RKO (cell line): ENCODE results near the gene DPEP2.
"Not testable (repeated sequence)": the region's sequence is repeated elsewhere in the genome, so short reads cannot be mapped to it uniquely, and the experiment has no call there.

ENCODE experiments used
- DNase-seq: peaks from one replicate; pipeline ENCODE4 v3.0.0-alpha.2; 2016; ENCODE audit warnings: low spot score

Gene DPEP2

DNA sequence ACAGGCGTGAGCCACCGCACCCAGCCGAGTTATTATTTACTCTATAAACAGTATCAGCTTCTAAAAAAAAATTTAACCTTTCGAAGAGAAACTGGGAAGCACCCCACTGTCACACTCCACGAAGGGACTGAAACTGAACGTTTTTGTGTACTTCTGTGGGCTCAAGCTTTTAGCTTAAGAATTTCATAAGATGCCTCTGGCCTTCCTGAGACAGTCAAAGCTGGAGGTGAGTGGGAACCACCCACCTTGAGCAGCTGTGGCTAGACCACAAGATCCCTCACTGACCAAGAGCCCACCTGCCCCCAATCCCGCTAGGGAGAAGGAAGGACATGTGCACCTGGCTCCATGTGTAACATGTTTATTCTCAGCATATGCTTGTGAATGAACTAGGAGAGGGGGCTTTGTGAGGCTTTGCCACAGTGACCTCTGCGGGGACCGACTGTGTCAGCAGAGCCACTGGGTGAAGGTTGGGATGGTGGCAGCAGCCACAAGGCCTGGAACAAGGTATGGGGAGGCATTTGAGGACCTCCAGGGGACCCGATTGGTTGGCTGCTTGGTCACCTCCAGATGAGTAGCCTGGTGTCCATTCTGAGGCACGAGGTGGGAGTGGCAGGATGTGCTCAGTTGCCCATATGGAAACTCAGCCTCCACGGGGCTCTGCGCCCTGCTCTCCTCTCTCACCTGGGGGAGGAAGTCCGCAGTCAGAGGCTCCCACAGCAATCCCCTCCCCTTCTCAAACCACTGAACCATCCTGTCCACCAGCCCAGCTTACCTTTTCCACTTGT is 23.8 kb downstream of the DPEP2 start:
- no peak for DNase-seq

GRCh38 chr16:67972285-67972684 is 27.0 kb downstream of the DPEP2 start:
- DNase-seq, result not testable (repeated sequence)

- DNase-seq, result no peak
Observed at GRCh38 chr16:67971111-67971510, 28.2 kb downstream of the DPEP2 start.

- no peak for DNase-seq
Observed at GRCh38 chr16:67969254-67970039, 29.8 kb downstream of the DPEP2 start.

- DNase-seq, result peak; percentile 88
Observed at GRCh38 chr16:67968400-67969253, 30.7 kb downstream of the DPEP2 start, which contains the start of gene SLC12A4. SLC12A4 (minus strand) TSS chr16:67968637; CDS start chr16:67968553, 84 bp downstream.

DNA sequence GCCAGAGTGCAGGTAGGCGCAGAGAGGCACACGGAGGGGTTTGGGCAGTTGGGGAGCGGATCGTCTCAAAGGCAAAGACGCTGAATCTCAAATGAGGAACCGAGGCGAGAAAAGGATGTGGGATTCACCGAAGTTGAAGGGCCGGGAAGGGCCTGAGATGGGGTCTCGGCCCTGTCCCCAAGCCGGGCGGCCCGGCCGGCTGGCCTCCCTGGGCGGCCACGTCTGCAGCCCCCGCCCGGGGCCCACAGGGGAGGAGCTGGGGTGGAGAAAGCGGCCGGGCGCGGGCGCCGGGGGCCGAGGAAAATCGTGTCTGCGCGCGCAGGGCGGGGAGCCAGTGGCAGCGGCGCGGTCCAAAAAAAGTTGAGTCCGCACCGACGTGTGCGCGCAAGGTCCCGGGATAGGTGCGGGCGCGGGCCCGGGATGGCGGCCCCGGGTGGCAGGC is 31.3 kb downstream of the DPEP2 start:
- no peak for DNase-seq

DNA sequence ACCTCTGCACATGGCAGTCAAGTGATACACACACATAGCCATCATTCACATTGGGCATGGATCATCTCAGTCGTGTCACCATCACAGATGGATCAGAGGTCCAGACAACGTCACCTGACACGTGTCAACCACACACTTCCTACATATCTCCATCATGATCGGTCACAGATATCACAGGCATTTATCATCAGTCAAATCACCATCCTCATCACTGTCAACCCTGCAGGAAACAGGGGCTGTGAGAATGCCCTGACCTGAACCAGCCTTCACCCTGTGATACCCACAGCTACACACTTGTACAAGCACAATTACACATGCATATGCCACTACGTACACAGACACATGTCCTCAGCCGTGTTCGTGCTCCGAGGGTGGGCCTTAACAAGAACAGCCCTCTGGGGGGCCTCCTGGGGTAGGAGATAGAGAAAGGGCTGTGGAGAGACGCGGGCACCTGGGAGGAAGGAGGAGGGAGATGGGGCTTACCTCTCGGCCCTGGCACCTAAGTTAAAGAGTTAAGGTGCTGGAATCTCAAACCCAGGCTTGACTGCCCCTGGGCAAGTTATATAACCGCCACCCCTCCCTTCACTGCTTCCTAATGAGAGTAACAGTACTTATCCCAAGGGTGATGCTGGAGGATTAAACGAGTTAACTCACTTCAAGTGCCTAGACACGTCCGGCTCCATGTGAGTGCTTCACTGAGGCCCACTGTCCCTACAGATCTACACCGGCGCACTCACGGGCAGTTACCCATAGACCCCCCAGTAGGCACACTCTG is 31.9 kb downstream of the DPEP2 start:
- peak; percentile 86 for DNase-seq

DNA sequence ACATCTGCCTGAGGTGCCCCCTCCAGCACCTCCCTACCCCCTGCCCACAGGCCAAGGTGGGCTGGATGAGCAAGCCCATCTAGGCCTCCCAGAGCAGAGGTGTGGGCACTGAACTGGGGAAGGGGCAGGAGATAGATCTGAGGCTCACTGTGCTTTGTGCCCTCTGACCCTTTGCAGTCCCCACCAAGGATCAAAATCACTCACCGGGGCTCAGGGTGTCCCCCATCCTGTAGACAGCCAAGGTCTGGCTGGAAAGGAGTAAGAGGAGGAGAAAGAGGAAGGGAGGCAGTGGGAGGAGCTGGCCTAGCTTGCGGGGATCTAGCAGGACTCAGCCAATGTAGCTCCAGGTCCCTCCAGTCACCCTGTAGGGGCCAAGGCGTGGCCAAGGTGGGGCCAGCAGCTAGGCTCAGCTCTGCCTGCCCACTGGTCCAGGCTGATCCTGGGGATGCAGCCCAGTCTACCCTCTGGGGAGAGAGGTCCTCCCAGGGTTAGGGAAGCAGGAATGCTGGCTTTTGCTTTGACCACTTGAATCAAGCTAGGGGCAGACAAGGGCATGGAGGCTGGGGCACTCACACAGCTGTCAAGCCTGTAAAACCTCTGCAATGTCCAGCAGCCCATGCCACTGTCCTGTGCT is 32.6 kb downstream of the DPEP2 start:
- peak; percentile 25 for DNase-seq

DNA sequence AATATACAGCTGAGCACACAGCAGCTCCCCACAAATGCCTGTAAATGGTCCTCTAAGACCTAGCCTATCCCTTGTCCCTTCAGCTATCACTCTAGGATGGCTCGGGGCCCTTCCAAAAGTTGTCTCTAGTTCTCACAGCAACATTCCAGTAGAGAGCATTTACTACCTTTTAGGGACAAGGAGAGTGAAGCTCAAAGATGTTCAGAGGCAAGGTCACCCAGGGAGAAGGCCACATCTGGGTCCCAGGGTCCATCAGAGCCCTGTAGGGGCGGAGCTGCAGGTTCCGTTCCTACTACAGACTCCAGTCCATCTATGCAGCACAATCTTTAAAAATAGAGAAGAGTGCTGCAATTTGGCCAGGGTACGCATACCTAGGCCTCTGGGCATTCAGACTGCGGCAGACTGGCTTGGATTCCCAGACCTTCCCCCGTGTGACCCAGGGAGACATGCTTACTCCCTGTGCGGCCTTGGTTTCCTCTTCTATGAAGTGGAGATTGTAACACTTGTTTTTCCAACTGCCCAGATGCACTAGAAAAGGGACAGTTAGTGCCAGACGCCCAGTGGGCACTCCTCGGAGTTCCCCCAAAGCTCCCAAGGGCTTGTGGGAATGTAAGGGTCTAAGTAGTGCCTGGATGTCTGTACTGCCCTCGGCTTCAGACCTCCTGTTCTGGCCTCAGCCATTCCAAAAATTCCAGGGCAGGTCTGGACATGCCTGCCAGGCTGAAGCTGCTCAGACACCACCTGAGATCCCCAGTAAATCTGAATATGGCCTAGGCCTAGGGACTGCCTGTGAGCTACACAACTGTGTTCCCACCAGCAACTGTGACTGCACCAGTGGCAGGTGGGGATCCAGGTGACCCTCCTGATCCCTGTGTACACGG is 33.4 kb downstream of the DPEP2 start:
- no peak for DNase-seq

DNA sequence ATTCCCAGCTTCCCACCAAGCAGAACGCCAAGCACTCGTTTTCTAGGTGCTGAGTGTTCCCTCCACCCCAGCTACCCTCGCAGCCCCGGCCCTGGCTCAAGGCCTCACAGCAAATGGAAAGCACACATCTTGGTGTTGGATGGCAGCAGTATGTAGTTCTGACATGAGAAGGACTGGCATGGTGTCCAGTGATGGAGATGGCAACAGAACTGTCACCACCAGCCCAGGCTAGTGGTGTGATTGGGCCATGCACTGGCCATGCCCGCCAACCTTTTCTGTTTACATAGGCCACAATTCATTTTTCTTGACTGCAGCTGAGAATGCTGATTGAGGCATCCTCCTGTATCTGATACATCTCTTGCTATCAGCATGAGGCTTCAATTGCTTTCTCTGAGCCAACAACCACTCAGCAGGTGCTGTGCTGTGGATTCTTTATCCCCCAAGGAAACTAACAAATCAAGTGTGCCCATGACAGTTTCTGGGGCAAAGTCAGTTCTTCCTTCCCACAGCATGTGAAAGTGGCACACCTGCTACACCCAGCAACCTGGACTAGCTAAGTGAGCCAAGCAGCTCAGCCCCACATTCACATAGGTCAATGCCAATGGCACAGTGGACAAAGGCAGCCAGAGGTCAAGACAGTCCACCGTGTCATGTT is 34.7 kb downstream of the DPEP2 start:
- DNase-seq, result no peak

- DNase-seq, result no peak
Observed at GRCh38 chr16:67963662-67964321, 35.5 kb downstream of the DPEP2 start.

- no peak for DNase-seq
Observed at GRCh38 chr16:67963292-67963661, 36.0 kb downstream of the DPEP2 start.

DNA sequence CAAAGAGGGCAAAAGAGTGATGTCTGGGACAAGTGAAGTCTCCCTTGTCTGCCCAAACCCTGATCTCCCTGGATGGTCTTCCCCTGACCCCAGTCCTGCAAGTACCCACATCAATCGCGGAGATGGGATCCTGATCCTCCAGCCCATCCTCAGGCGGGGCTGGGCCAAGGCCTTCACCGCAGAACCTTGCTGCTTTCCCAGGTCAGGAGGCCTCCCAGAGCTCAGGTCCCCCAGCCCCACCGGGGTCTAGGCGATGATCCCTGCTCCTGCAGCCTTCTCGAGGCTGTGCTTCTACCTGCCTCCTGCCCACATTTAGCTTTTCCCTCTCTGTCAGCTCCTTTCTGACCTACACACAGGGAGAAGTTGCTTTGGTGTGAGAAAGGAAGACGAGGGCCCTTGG is 37.1 kb downstream of the DPEP2 start:
- DNase-seq, result no peak

DNA sequence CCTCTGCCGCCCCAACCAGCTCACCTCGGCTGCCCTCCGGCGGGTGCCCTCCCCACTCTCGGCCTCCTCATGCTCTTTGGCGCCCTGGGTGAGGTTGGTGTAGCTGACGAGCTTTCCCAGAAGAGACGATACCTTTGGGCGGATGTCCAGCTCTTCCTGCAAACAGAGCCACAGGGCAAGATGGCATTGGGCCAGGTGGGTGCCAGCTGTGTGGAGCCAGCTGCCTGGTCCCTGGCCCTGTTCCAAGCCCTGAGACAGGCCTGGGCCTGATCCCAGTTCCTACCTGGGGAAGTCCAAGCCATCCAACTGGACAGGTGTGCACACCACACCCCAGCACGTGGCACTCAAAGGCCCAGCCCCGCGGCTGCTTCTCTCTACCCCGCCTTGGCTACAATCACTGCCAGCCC is 37.7 kb downstream of the DPEP2 start:
- DNase-seq, result no peak

GRCh38 chr16:67959536-67960329 is 39.6 kb downstream of the DPEP2 start:
- DNase-seq, result no peak

DNA sequence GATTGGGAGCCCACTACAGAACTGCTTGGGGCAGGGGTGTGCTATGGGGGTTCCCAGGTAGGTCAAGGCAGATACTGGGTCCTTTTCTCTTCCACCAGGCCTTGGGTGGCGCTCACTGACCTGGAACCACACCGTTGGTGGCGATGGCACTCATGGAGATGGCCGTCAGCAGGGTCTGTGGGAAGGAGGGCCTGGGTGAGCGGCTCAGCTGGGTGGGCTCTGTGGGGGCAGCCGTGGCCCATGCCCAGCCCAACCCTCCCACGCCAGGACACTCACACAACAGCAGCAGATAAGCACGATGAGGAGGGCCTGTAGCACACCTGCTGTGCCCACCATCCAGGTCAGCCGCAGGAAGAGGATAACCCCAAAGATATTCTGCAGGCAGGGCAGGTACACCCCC is 41.7 kb downstream of the DPEP2 start:
- no peak for DNase-seq

GRCh38 chr16:67954421-67955196 is 44.7 kb downstream of the DPEP2 start:
- no peak for DNase-seq
